Measurements from ENCODE around the gene HEY2. TPM values are rescaled to one million over a fixed set of nuclear protein-coding genes. Genes with fewer than 3 reads are reported as not detected.

The HEY2 gene
- total RNA-seq, 2 donors from 2014 or later = 1.0 to 5.3 TPM

- intact Hi-C loops (cut with DNase I) = loop anchor here (1.0 to 2.0 kb wide), 2 partner anchors 10 to 176 kb away; partner anchors contain the start of genes HINT3 and NCOA7
- peak; percentile 41 for DNase-seq (ENCODE audit: low spot score)
- no peaks in the 10 kb centered on the region for H3K4me1 ChIP-seq (replicated peaks)
- WGBS = under 1% methylated on average over 28 of the region's 28 CpGs
- peak overlapping the region; percentile 76 to 80 for H3K27ac ChIP-seq
- H3K4me3 ChIP-seq = peak overlapping the region; percentile 42 to 43
- H3K9me3 ChIP-seq = no peaks in the 10 kb centered on the region
- H3K27me3 ChIP-seq (replicated peaks; ENCODE audit: insufficient read depth) = no peaks in the 10 kb centered on the region
- TF ChIP-seq POLR2AphosphoS5 (IDR thresholded peaks at IDR 0.05) (peak; percentile 6), POLR2A (IDR thresholded peaks at IDR 0.05) (no peak), CTCF (IDR thresholded peaks at IDR 0.05) (peak in 1 of 4 experiments; percentile 1)
- H3K36me3 ChIP-seq = no peaks in the 10 kb centered on the region
These were observed 31.3 kb downstream of the HEY2 start for GRCh38 chr6:125780540-125781313.

- intact Hi-C loops (cut with DNase I) = loop anchor here (2.0 kb wide), 1 partner anchor 175 kb away; the partner anchor contains the start of gene HINT3
- peak overlapping the region; percentile 42 to 43 for H3K4me3 ChIP-seq
- 1% methylated on average over 3 of the region's 3 CpGs for WGBS
- no peaks in the 10 kb centered on the region for H3K4me1 ChIP-seq (replicated peaks)
- H3K9me3 ChIP-seq = no peaks in the 10 kb centered on the region
- H3K36me3 ChIP-seq = no peaks in the 10 kb centered on the region
- TF ChIP-seq CTCF (IDR thresholded peaks at IDR 0.05) (no peak), POLR2A (IDR thresholded peaks at IDR 0.05) (no peak)
- H3K27ac ChIP-seq = peak overlapping the region; percentile 76 to 80
- no peaks in the 10 kb centered on the region for H3K27me3 ChIP-seq (replicated peaks; ENCODE audit: insufficient read depth)
- DNase-seq (ENCODE audit: low spot score) = no peak
These were observed 32.0 kb downstream of the HEY2 start for GRCh38 chr6:125781314-125781868.

GRCh38 chr6:125784365-125784764 lies 34.9 kb downstream of the HEY2 start:
- intact Hi-C loops (cut with DNase I) = no loop called here
- Histone ChIP-seq H3K27ac (no peak overlapping the region), H3K4me3 (no peak overlapping the region), H3K4me1 (replicated peaks) (peaks cover under 1% of the 10 kb centered on the region), H3K36me3 (no peaks in the 10 kb centered on the region), H3K27me3 (replicated peaks; ENCODE audit: insufficient read depth) (no peaks in the 10 kb centered on the region), H3K9me3 (no peaks in the 10 kb centered on the region)
- DNase-seq (ENCODE audit: low spot score) = no peak
- WGBS = 85% methylated on average over 2 of the region's 2 CpGs
- TF ChIP-seq POLR2A (IDR thresholded peaks at IDR 0.05) (no peak), CTCF (IDR thresholded peaks at IDR 0.05) (no peak), POLR2AphosphoS5 (IDR thresholded peaks at IDR 0.05) (no peak)

- Histone ChIP-seq H3K4me3 (no peak overlapping the region), H3K27ac (no peak overlapping the region), H3K27me3 (replicated peaks; ENCODE audit: insufficient read depth) (no peaks in the 10 kb centered on the region), H3K4me1 (replicated peaks) (peaks cover 6% of the 10 kb centered on the region), H3K9me3 (no peaks in the 10 kb centered on the region), H3K36me3 (no peaks in the 10 kb centered on the region)
- WGBS = 46% methylated on average over 2 of the region's 2 CpGs
- DNase-seq (ENCODE audit: low spot score) = no peak
- intact Hi-C loops (cut with DNase I) = no loop called here
- TF ChIP-seq POLR2AphosphoS5 (IDR thresholded peaks at IDR 0.05) (no peak), CTCF (IDR thresholded peaks at IDR 0.05) (peak in 1 of 4 experiments; percentile 11)
These were observed 38.4 kb downstream of the HEY2 start for GRCh38 chr6:125787791-125788190.

Measured in prostate gland (tissue), 2 donors.